Panc1 (cell line): ENCODE results near the gene FBP1. TPM values are rescaled to one million over a fixed set of nuclear protein-coding genes. Genes with fewer than 3 reads are reported as not detected.

ENCODE experiments used
- ATAC-seq: fragments of 200-7000 bp; cut with Tn5 transposase; 2 replicates; pipeline ENCODE4 v1.9.1; 2020; ENCODE audit warnings: mild to moderate bottlenecking, moderate library complexity
- BruUV-seq: library from RNA; stranded (reverse); fragments of 400-500 nt; replicated peaks from 2 replicates; lab custom pipeline; 2021; lab: Mats Ljungman, UMichigan
- CTCF ChIA-PET: fragments of 300-600 bp; sonication (Branson Sonifier 250); formaldehyde crosslinking; loops from one replicate; lab custom pipeline; 2022; ENCODE audit warnings: antibody characterized with exemption; lab: Charles Lee
- POLR2A ChIA-PET: fragments of 300-600 bp; sonication (Branson Sonifier 250); formaldehyde crosslinking; loops from one replicate; lab custom pipeline; 2022; ENCODE audit warnings: antibody characterized with exemption; lab: Charles Lee
- DNase-seq: peaks from one replicate; pipeline ENCODE4 v3.0.0-alpha.2; 2010; ENCODE audit warnings: low read depth, low spot score
- H3K27ac ChIP-seq: 2 replicates; pipeline ENCODE4 v1.5.1; 2011; ENCODE audit warnings: mild to moderate bottlenecking, low read length, inconsistent platforms
- H3K27me3 ChIP-seq: fragments of 200-500 bp; sonication (Bioruptor generic); 2 replicates; pipeline ENCODE4 v1.6.0; 2014; ENCODE audit warnings: low read length, inconsistent platforms; ENCODE audit not compliant: control insufficient read depth, insufficient read depth
- H3K36me3 ChIP-seq: fragments of 200-500 bp; sonication (Bioruptor generic); 2 replicates; pipeline ENCODE4 v1.5.1; 2014; ENCODE audit warnings: inconsistent platforms, mild to moderate bottlenecking, low read length, moderate library complexity; ENCODE audit not compliant: control insufficient read depth, insufficient read depth
- H3K4me1 ChIP-seq: 2 replicates; pipeline ENCODE4 v1.5.1; 2011; ENCODE audit warnings: inconsistent platforms, mild to moderate bottlenecking, low read length, moderate library complexity; ENCODE audit not compliant: control insufficient read depth, insufficient read depth
- H3K4me3 ChIP-seq, 2 experiments: 2 replicates each; pipeline ENCODE4 v1.5.1; 2011 to 2012; ENCODE audit warnings: low read depth in 2 of 2, low read length in 2 of 2, mild to moderate bottlenecking in 2 of 2, inconsistent platforms in 1 of 2, moderate library complexity in 1 of 2
- H3K9me3 ChIP-seq: fragments of 200-500 bp; sonication (Bioruptor generic); 2 replicates; pipeline ENCODE4 v1.5.1; 2014; ENCODE audit warnings: low read depth, mild to moderate bottlenecking, inconsistent platforms, low read length, moderate library complexity; ENCODE audit not compliant: control insufficient read depth, insufficient read depth
- CTCF ChIP-seq: fragments of 450-650 bp; IDR thresholded peaks from 2 replicates; pipeline ENCODE4 v1.5.1; 2017; ENCODE audit warnings: mild to moderate bottlenecking
- POLR2AphosphoS5 ChIP-seq: IDR thresholded peaks from 2 replicates; pipeline ENCODE4 v1.6.1; 2012; ENCODE audit warnings: mild to moderate bottlenecking, low read depth, low read length, moderate library complexity
- REST ChIP-seq, 2 experiments: IDR thresholded peaks; 2 replicates each; pipeline ENCODE4 v1.6.1; 2011 to 2012; ENCODE audit warnings: low read depth in 2 of 2, control low read depth in 1 of 2, low read length in 1 of 2, mild to moderate bottlenecking in 1 of 2, moderate library complexity in 1 of 2; ENCODE audit not compliant: insufficient read depth in 1 of 2
- SIN3A ChIP-seq: IDR thresholded peaks from 2 replicates; pipeline ENCODE4 v1.6.1; 2012; ENCODE audit warnings: low read depth, mild to moderate bottlenecking, low read length, moderate library complexity, borderline replicate concordance; ENCODE audit not compliant: insufficient read depth
- TCF7L2 ChIP-seq: IDR thresholded peaks from 2 replicates; pipeline ENCODE4 v1.6.1; 2011; ENCODE audit warnings: mild to moderate bottlenecking, low read depth, low read length, inconsistent platforms
- in situ Hi-C: cut with HindIII; loops from 2 replicates; pipeline ENCODE4 v1.10.0; 2016; ENCODE audit warnings: low sequenced_read_pairs, low pct_unique_long_range_greater_than_20kb
- intact Hi-C: fragments of 100-400 bp; cut with micrococcal nuclease; formaldehyde crosslinking; loops from one replicate; pipeline ENCODE4 v1.10.0; 2022; ENCODE audit not compliant: unreplicated experiment
- total RNA-seq: library from RNA; stranded (reverse); gene quantifications from one replicate; pipeline ENCODE4 v1.2.1, GENCODE V29; 2021; ENCODE audit not compliant: unreplicated experiment

FBP1 gene
- total RNA-seq, 1 experiment from 2014 or later: 0.36 TPM

- ATAC-seq (no peak), DNase-seq (no peak)
- intact Hi-C loops: no loop called here
- TF ChIP-seq POLR2AphosphoS5 (no peak), REST (IDR thresholded peaks at IDR 0.05; ENCODE audit: insufficient read depth in 1 of 2, low read depth in 2 of 2, low read length in 1 of 2) (no peak), TCF7L2 (no peak), SIN3A (no peak), CTCF (no peak)
- Histone ChIP-seq H3K27ac (no peak overlapping the region), H3K27me3 (no peaks in the 10 kb centered on the region), H3K4me1 (no peaks in the 10 kb centered on the region), H3K9me3 (no peaks in the 10 kb centered on the region), H3K4me3 (no peak overlapping the region), H3K36me3 (no peaks in the 10 kb centered on the region)
- POLR2A ChIA-PET: no interaction called here
- BruUV-seq: no TSS peak
- CTCF ChIA-PET: no interaction called here
- in situ Hi-C loops: no loop called here
These were observed 15.0 kb upstream of the FBP1 start for GRCh38 chr9:94654165-94654894.

- ChIA-PET CTCF (no interaction called here), POLR2A (no interaction called here)
- Histone ChIP-seq H3K36me3 (no peaks in the 10 kb centered on the region), H3K4me1 (no peaks in the 10 kb centered on the region), H3K27me3 (no peaks in the 10 kb centered on the region), H3K4me3 (no peak overlapping the region), H3K27ac (no peak overlapping the region), H3K9me3 (no peaks in the 10 kb centered on the region)
- in situ Hi-C loops: no loop called here
- DNase-seq (no peak), ATAC-seq (no peak)
- BruUV-seq: no TSS peak
- TF ChIP-seq TCF7L2: no peak
- TF ChIP-seq SIN3A: no peak
- no peak for TF ChIP-seq REST (IDR thresholded peaks at IDR 0.05; ENCODE audit: insufficient read depth in 1 of 2, low read depth in 2 of 2, low read length in 1 of 2)
- no peak for TF ChIP-seq POLR2AphosphoS5
- no peak for TF ChIP-seq CTCF
- intact Hi-C loops: no loop called here
These were observed 11.6 kb upstream of the FBP1 start for GRCh38 chr9:94650949-94651348.
